ENCODE measurements around the gene SREBF1. TPM values are rescaled to one million over a fixed set of nuclear protein-coding genes. Genes with fewer than 3 reads are reported as not detected.

Gene SREBF1
- total and polyA plus RNA-seq, 4 experiments from 2014 or later, result 5.0 to 15.5 (median 10.8) TPM

- H3K36me3 Mint-ChIP-seq, result peaks cover 3 to 8% of the 10 kb centered on the region in 2 donors
- Histone ChIP-seq H3K27ac (ENCODE audit: low read depth, low read length) (no peak overlapping the region), H3K9me3 (ENCODE audit: control insufficient read depth in 1 of 2, low read length in 2 of 2) (no peaks in the 10 kb centered on the region), H3K4me3 (ENCODE audit: low read length in 2 of 2) (no peak overlapping the region), H3K36me3 (ENCODE audit: insufficient read depth, low read length) (no peaks in the 10 kb centered on the region), H3K27me3 (ENCODE audit: insufficient read depth, low read length) (no peaks in the 10 kb centered on the region), H3K4me1 (ENCODE audit: insufficient read depth, low read length) (peaks cover 50% of the 10 kb centered on the region)
- no peak for DNase-seq
- H3K9me3 Mint-ChIP-seq, result peaks cover 0 to 1% (median 0%) of the 10 kb centered on the region in 8 donors
- ChIA-PET CTCF (ENCODE audit: partially characterized antibody) (interaction anchor here (1.9 kb wide), 1 partner anchor 18 kb away, joined by 7 read pairs; no protein-coding TSS in a partner anchor), POLR2A (ENCODE audit: partially characterized antibody) (interaction anchor here (1.0 kb wide), 1 partner anchor 9 kb away, joined by 4 read pairs; no protein-coding TSS in a partner anchor)
- intact Hi-C loops (cut with micrococcal nuclease), result no loop called here
- H3K27ac Mint-ChIP-seq, result peak overlapping the region in 2 of 7 donors; percentile 7 to 44
- peaks cover 31 to 77% (median 52%) of the 10 kb centered on the region in 4 donors for H3K4me1 Mint-ChIP-seq
- H3K4me3 Mint-ChIP-seq, result no peak overlapping the region
- no peaks in the 10 kb centered on the region for H3K27me3 Mint-ChIP-seq
These were observed 6.6 kb downstream of the SREBF1 start for GRCh38 chr17:17830269-17830567.

GRCh38 chr17:17827826-17828621 is 8.8 kb downstream of the SREBF1 start:
- H3K9me3 Mint-ChIP-seq, result peaks cover 0 to 1% (median 0%) of the 10 kb centered on the region in 8 donors

GRCh38 chr17:17826942-17827785 is 9.6 kb downstream of the SREBF1 start:
- POLR2A ChIA-PET (ENCODE audit: partially characterized antibody), result interaction anchor here (1.2 to 9.2 kb wide), 2 partner anchors 10 to 145 kb away, joined by 4 to 79 read pairs; partner anchors contain the start of gene SREBF1
- Mint-ChIP-seq H3K4me3 (peak overlapping the region in 6 of 8 donors; percentile 9 to 92 (median 67)), H3K27ac (peak overlapping the region in 6 of 7 donors; percentile 64 to 95 (median 88)), H3K9me3 (peaks cover 0 to 1% (median 0%) of the 10 kb centered on the region in 8 donors), H3K27me3 (no peaks in the 10 kb centered on the region), H3K4me1 (peaks cover 32 to 80% (median 56%) of the 10 kb centered on the region in 4 donors), H3K36me3 (peaks cover 1 to 5% of the 10 kb centered on the region in 2 donors)
- Histone ChIP-seq H3K36me3 (ENCODE audit: insufficient read depth, low read length) (no peaks in the 10 kb centered on the region), H3K9me3 (ENCODE audit: control insufficient read depth in 1 of 2, low read length in 2 of 2) (no peaks in the 10 kb centered on the region), H3K27me3 (ENCODE audit: insufficient read depth, low read length) (no peaks in the 10 kb centered on the region), H3K27ac (ENCODE audit: low read depth, low read length) (no peak overlapping the region), H3K4me3 (ENCODE audit: low read length in 2 of 2) (no peak overlapping the region), H3K4me1 (ENCODE audit: insufficient read depth, low read length) (peaks cover 59% of the 10 kb centered on the region)
- no peak for DNase-seq
- intact Hi-C loops (cut with micrococcal nuclease), result no loop called here
- CTCF ChIA-PET (ENCODE audit: partially characterized antibody), result interaction anchor here (1.1 to 2.6 kb wide), 4 partner anchors 9 to 15 kb away, joined by 3 to 12 read pairs (median 4); no protein-coding TSS in a partner anchor

More at GRCh38 chr17:17827826-17828621, 8.8 kb downstream of the SREBF1 start:
- peaks cover 32 to 75% (median 51%) of the 10 kb centered on the region in 4 donors for H3K4me1 Mint-ChIP-seq
- ChIA-PET CTCF (ENCODE audit: partially characterized antibody) (interaction anchor here (1.1 to 1.6 kb wide), 3 partner anchors 8 to 16 kb away, joined by 3 to 4 read pairs (median 3); no protein-coding TSS in a partner anchor), POLR2A (ENCODE audit: partially characterized antibody) (interaction anchor here (9.2 kb wide), 1 partner anchor 9 kb away, joined by 79 read pairs; the partner anchor contains the start of gene SREBF1)
- H3K27me3 Mint-ChIP-seq, result no peaks in the 10 kb centered on the region
- no peak overlapping the region for H3K27ac ChIP-seq (ENCODE audit: low read depth, low read length)
- intact Hi-C loops (cut with micrococcal nuclease), result no loop called here
- DNase-seq, result no peak
- no peaks in the 10 kb centered on the region for H3K27me3 ChIP-seq (ENCODE audit: insufficient read depth, low read length)
- no peaks in the 10 kb centered on the region for H3K36me3 ChIP-seq (ENCODE audit: insufficient read depth, low read length)
- peaks cover 3 to 8% of the 10 kb centered on the region in 2 donors for H3K36me3 Mint-ChIP-seq
- no peaks in the 10 kb centered on the region for H3K9me3 ChIP-seq (ENCODE audit: control insufficient read depth in 1 of 2, low read length in 2 of 2)
- H3K4me3 Mint-ChIP-seq, result no peak overlapping the region
- peak overlapping the region in 6 of 7 donors; percentile 30 to 78 (median 45) for H3K27ac Mint-ChIP-seq
- H3K4me1 ChIP-seq (ENCODE audit: insufficient read depth, low read length), result peaks cover 51% of the 10 kb centered on the region
- no peak overlapping the region for H3K4me3 ChIP-seq (ENCODE audit: low read length in 2 of 2)

- Histone ChIP-seq H3K4me3 (ENCODE audit: low read length in 2 of 2) (no peak overlapping the region), H3K9me3 (ENCODE audit: control insufficient read depth in 1 of 2, low read length in 2 of 2) (no peaks in the 10 kb centered on the region), H3K27ac (ENCODE audit: low read depth, low read length) (no peak overlapping the region), H3K27me3 (ENCODE audit: insufficient read depth, low read length) (no peaks in the 10 kb centered on the region), H3K36me3 (ENCODE audit: insufficient read depth, low read length) (no peaks in the 10 kb centered on the region), H3K4me1 (ENCODE audit: insufficient read depth, low read length) (peaks cover 68% of the 10 kb centered on the region)
- CTCF ChIA-PET (ENCODE audit: partially characterized antibody), result interaction anchor here (1.2 to 2.6 kb wide), 3 partner anchors 10 to 27 kb away, joined by 3 to 12 read pairs (median 6); partner anchors contain the start of gene SREBF1
- Mint-ChIP-seq H3K27ac (peak overlapping the region; percentile 80 to 96 (median 90)), H3K9me3 (peaks cover 0 to 1% (median 0%) of the 10 kb centered on the region in 8 donors), H3K4me3 (peak overlapping the region in 7 of 8 donors; percentile 17 to 92 (median 61)), H3K36me3 (peaks cover 0 to 4% of the 10 kb centered on the region in 2 donors), H3K4me1 (peaks cover 34 to 80% (median 61%) of the 10 kb centered on the region in 4 donors), H3K27me3 (no peaks in the 10 kb centered on the region)
- intact Hi-C loops (cut with micrococcal nuclease), result no loop called here
- DNase-seq, result no peak
- POLR2A ChIA-PET (ENCODE audit: partially characterized antibody), result interaction anchor here (1.0 to 9.2 kb wide), 3 partner anchors 11 to 146 kb away, joined by 3 to 79 read pairs (median 4); partner anchors contain the start of genes DRC3, SREBF1 and TOM1L2
These were observed 10.5 kb downstream of the SREBF1 start for GRCh38 chr17:17826342-17826713.

GRCh38 chr17:17824783-17825614 is 11.8 kb downstream of the SREBF1 start:
- Histone ChIP-seq H3K27me3 (ENCODE audit: insufficient read depth, low read length) (no peaks in the 10 kb centered on the region), H3K4me3 (ENCODE audit: low read length in 2 of 2) (no peak overlapping the region), H3K4me1 (ENCODE audit: insufficient read depth, low read length) (peaks cover 74% of the 10 kb centered on the region), H3K27ac (ENCODE audit: low read depth, low read length) (peak overlapping the region; percentile 82), H3K36me3 (ENCODE audit: insufficient read depth, low read length) (no peaks in the 10 kb centered on the region), H3K9me3 (ENCODE audit: control insufficient read depth in 1 of 2, low read length in 2 of 2) (no peaks in the 10 kb centered on the region)
- ChIA-PET POLR2A (ENCODE audit: partially characterized antibody) (interaction anchor here (1.0 to 9.2 kb wide), 2 partner anchors 12 to 147 kb away, joined by 3 to 79 read pairs; partner anchors contain the start of genes DRC3, SREBF1 and TOM1L2), CTCF (ENCODE audit: partially characterized antibody) (interaction anchor here (1.2 to 2.6 kb wide), 3 partner anchors 11 to 29 kb away, joined by 3 to 12 read pairs (median 6); partner anchors contain the start of gene SREBF1)
- H3K27ac Mint-ChIP-seq, result peak overlapping the region; percentile 88 to 97 (median 96)
- intact Hi-C loops (cut with micrococcal nuclease), result no loop called here
- H3K27me3 Mint-ChIP-seq, result no peaks in the 10 kb centered on the region
- peak overlapping the region; percentile 23 to 92 (median 78) for H3K4me3 Mint-ChIP-seq
- H3K9me3 Mint-ChIP-seq, result peaks cover 0 to 1% (median 0%) of the 10 kb centered on the region in 8 donors
- peaks cover 0 to 3% of the 10 kb centered on the region in 2 donors for H3K36me3 Mint-ChIP-seq
- no peak for DNase-seq
- peaks cover 37 to 87% (median 70%) of the 10 kb centered on the region in 4 donors for H3K4me1 Mint-ChIP-seq
